ENCODE data around the gene DIPK1B.

Gene DIPK1B

GRCh38 chr9:136685790-136686533, 26.4 kb upstream of the DIPK1B start:
- Histone ChIP-seq H3K27me3 (ENCODE audit: insufficient read depth, poor library complexity, severe bottlenecking) (no peaks in the 10 kb centered on the region), H3K4me3 (replicated peaks; ENCODE audit: insufficient read depth, low read length) (peak overlapping the region; percentile 90), H3K27ac (replicated peaks) (peak overlapping the region; percentile 92)
- DNase-seq (ENCODE audit: low read depth in 1 of 2, low spot score in 1 of 2), result peak in 1 of 2 experiments; percentile 45
- TF ChIP-seq, protein P1, sequence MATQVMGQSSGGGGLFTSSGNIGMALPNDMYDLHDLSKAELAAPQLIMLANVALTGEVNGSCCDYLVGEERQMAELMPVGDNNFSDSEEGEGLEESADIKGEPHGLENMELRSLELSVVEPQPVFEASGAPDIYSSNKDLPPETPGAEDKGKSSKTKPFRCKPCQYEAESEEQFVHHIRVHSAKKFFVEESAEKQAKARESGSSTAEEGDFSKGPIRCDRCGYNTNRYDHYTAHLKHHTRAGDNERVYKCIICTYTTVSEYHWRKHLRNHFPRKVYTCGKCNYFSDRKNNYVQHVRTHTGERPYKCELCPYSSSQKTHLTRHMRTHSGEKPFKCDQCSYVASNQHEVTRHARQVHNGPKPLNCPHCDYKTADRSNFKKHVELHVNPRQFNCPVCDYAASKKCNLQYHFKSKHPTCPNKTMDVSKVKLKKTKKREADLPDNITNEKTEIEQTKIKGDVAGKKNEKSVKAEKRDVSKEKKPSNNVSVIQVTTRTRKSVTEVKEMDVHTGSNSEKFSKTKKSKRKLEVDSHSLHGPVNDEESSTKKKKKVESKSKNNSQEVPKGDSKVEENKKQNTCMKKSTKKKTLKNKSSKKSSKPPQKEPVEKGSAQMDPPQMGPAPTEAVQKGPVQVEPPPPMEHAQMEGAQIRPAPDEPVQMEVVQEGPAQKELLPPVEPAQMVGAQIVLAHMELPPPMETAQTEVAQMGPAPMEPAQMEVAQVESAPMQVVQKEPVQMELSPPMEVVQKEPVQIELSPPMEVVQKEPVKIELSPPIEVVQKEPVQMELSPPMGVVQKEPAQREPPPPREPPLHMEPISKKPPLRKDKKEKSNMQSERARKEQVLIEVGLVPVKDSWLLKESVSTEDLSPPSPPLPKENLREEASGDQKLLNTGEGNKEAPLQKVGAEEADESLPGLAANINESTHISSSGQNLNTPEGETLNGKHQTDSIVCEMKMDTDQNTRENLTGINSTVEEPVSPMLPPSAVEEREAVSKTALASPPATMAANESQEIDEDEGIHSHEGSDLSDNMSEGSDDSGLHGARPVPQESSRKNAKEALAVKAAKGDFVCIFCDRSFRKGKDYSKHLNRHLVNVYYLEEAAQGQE (IDR thresholded peaks at IDR 0.05; ENCODE audit: insufficient replicate concordance, low read depth), result no peak
- no peak for TF ChIP-seq POLR2AphosphoS5 (IDR thresholded peaks at IDR 0.05; ENCODE audit: low read depth)
- TF ChIP-seq SPI1 (IDR thresholded peaks at IDR 0.05; ENCODE audit: borderline replicate concordance, low read depth), result no peak
- TF ChIP-seq, protein P2, sequence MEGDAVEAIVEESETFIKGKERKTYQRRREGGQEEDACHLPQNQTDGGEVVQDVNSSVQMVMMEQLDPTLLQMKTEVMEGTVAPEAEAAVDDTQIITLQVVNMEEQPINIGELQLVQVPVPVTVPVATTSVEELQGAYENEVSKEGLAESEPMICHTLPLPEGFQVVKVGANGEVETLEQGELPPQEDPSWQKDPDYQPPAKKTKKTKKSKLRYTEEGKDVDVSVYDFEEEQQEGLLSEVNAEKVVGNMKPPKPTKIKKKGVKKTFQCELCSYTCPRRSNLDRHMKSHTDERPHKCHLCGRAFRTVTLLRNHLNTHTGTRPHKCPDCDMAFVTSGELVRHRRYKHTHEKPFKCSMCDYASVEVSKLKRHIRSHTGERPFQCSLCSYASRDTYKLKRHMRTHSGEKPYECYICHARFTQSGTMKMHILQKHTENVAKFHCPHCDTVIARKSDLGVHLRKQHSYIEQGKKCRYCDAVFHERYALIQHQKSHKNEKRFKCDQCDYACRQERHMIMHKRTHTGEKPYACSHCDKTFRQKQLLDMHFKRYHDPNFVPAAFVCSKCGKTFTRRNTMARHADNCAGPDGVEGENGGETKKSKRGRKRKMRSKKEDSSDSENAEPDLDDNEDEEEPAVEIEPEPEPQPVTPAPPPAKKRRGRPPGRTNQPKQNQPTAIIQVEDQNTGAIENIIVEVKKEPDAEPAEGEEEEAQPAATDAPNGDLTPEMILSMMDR (IDR thresholded peaks at IDR 0.05; ENCODE audit: insufficient read depth, low read length), result no peak
- no peak for TF ChIP-seq GABPA (IDR thresholded peaks at IDR 0.05; ENCODE audit: low read depth)

DNA sequence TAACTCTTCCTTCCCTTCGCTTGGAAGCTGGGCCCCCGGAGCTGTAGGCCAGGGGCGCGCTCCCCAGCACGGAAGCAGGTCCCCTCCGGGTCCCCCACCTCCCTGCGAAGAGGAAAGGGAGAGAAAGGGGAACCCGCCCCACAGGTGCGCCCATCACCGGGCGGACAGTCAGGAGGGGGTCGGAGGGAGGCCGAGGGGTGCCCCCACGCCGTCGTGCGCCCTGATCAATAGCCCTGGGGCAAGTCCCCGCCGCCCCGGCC, 25.9 kb upstream of the DIPK1B start:
- H3K4me3 ChIP-seq (replicated peaks; ENCODE audit: insufficient read depth, low read length), result peak overlapping the region; percentile 90
- peak overlapping the region; percentile 92 for H3K27ac ChIP-seq (replicated peaks)
- TF ChIP-seq SPI1 (IDR thresholded peaks at IDR 0.05; ENCODE audit: borderline replicate concordance, low read depth) (peak; percentile 56; the same call in 1 of the 2 replicates), POLR2AphosphoS5 (IDR thresholded peaks at IDR 0.05; ENCODE audit: low read depth) (no peak)
- H3K27me3 ChIP-seq (ENCODE audit: insufficient read depth, poor library complexity, severe bottlenecking), result no peaks in the 10 kb centered on the region
- DNase-seq (ENCODE audit: low read depth in 1 of 2, low spot score in 1 of 2), result peak in 1 of 2 experiments; percentile 28

GRCh38 chr9:136686794-136687711, 25.3 kb upstream of the DIPK1B start, which contains the start of gene AGPAT2:
Gene AGPAT2 (minus strand): TSS chr9:136687457. CDS start chr9:136687357, 100 bp downstream.
- TF ChIP-seq SPI1 (IDR thresholded peaks at IDR 0.05; ENCODE audit: borderline replicate concordance, low read depth), result peak; percentile 24; the same call in 1 of the 2 replicates
- TF ChIP-seq GABPA (IDR thresholded peaks at IDR 0.05; ENCODE audit: low read depth), result peak; percentile 60; the same call in 1 of the 2 replicates
- peak; percentile 70; the same call in 1 of the 2 replicates for TF ChIP-seq POLR2AphosphoS5 (IDR thresholded peaks at IDR 0.05; ENCODE audit: low read depth)
- TF ChIP-seq, protein P2 (IDR thresholded peaks at IDR 0.05; ENCODE audit: insufficient read depth, low read length), result no peak
- TF ChIP-seq, protein P1 (IDR thresholded peaks at IDR 0.05; ENCODE audit: insufficient replicate concordance, low read depth), result peak; percentile 56
- no peaks in the 10 kb centered on the region for H3K27me3 ChIP-seq (ENCODE audit: insufficient read depth, poor library complexity, severe bottlenecking)
- H3K27ac ChIP-seq (replicated peaks), result peak within 1 kb of the TSS; percentile 92
- DNase-seq (ENCODE audit: low read depth in 1 of 2, low spot score in 1 of 2), result peak; percentile 74 to 82
- peak within 1 kb of the TSS; percentile 90 for H3K4me3 ChIP-seq (replicated peaks; ENCODE audit: insufficient read depth, low read length)

DNA sequence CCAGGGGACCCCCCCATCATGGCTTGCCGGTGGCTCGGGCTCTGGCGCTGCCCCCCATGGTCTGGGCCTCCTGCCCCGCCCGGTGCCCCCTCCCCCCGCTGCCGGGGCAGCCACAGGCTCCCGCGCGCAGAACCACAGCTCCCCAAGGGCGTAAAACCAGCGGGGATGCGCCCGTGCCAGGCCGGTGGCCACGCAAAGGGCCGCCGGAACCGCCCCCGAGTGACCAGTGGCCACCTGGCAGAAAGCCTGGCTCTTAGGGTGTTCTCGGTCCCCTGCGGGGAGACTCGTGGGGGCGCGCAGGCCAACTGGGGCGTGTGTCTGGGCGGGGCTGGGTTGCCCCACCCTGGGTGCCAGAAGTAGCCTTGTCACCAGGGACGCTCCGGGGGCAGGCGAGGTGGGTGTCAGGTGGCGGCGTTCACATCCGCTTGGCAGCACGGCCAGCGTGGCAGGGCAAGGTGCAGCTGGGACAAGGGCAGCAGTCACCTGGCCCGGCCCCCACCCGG, 24.6 kb upstream of the DIPK1B start:
- H3K27ac ChIP-seq (replicated peaks), result peak overlapping the region; percentile 64
- peak overlapping the region; percentile 33 for H3K4me3 ChIP-seq (replicated peaks; ENCODE audit: insufficient read depth, low read length)
- DNase-seq (ENCODE audit: low read depth in 1 of 2, low spot score in 1 of 2), result no peak
- H3K27me3 ChIP-seq (ENCODE audit: insufficient read depth, poor library complexity, severe bottlenecking), result no peaks in the 10 kb centered on the region
- TF ChIP-seq SPI1 (IDR thresholded peaks at IDR 0.05; ENCODE audit: borderline replicate concordance, low read depth) (no peak), POLR2AphosphoS5 (IDR thresholded peaks at IDR 0.05; ENCODE audit: low read depth) (no peak), GABPA (IDR thresholded peaks at IDR 0.05; ENCODE audit: low read depth) (no peak)
- TF ChIP-seq, protein P2 (IDR thresholded peaks at IDR 0.05; ENCODE audit: insufficient read depth, low read length), result no peak
- TF ChIP-seq, protein P1 (IDR thresholded peaks at IDR 0.05; ENCODE audit: insufficient replicate concordance, low read depth), result no peak
